Stimulated activated naive CD4-positive, alpha-beta T cell (primary cell): Measurements from ENCODE around the gene WNT8A.
A peak's percentile ranks its signal among the peaks of the same experiment; 100 is the strongest.

Experiments
- DNase-seq, 6 experiments: peaks; one replicate each; lab custom pipeline; 2025; lab: John Stamatoyannopoulos, UW

The WNT8A gene

DNA sequence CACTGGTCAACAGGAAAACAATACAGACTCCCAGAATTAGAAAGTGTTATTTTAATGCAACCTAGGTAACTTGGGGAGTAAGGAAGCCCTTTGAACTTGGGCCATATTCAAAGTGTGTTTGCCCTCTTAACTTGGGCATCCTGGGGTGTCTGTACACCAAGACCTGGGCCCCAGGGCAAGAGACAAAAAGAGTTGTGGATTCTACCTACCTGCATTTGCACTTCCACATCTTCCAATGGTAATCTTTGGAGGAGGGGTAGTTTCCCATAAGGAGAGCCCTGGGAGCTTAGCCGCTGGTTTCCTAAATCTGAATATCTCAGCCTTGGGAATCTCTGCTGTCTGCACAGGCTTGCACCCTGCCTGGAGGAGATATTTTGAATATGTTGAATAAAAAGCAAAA lies 8.5 kb downstream of the WNT8A start:
- DNase-seq: no peak

- DNase-seq: peak in 3 of 6 experiments; percentile 56 to 63 (median 61)
Observed at GRCh38 chr5:138093036-138093435, 9.2 kb downstream of the WNT8A start.

GRCh38 chr5:138095100-138095907 lies 11.5 kb downstream of the WNT8A start:
- DNase-seq: no peak

- DNase-seq: no peak
Observed at GRCh38 chr5:138096363-138096762, 12.5 kb downstream of the WNT8A start.

GRCh38 chr5:138096997-138097828 lies 13.4 kb downstream of the WNT8A start:
- no peak for DNase-seq

- DNase-seq: no peak
Observed at GRCh38 chr5:138102454-138103318, 18.9 kb downstream of the WNT8A start.

GRCh38 chr5:138103319-138103637 lies 19.4 kb downstream of the WNT8A start:
- DNase-seq: no peak

GRCh38 chr5:138105709-138106108 lies 21.9 kb downstream of the WNT8A start:
- DNase-seq: no peak

GRCh38 chr5:138107213-138107612 lies 23.4 kb downstream of the WNT8A start:
- no peak for DNase-seq

- DNase-seq: no peak
Observed at GRCh38 chr5:138109463-138110265, 25.8 kb downstream of the WNT8A start.

DNA sequence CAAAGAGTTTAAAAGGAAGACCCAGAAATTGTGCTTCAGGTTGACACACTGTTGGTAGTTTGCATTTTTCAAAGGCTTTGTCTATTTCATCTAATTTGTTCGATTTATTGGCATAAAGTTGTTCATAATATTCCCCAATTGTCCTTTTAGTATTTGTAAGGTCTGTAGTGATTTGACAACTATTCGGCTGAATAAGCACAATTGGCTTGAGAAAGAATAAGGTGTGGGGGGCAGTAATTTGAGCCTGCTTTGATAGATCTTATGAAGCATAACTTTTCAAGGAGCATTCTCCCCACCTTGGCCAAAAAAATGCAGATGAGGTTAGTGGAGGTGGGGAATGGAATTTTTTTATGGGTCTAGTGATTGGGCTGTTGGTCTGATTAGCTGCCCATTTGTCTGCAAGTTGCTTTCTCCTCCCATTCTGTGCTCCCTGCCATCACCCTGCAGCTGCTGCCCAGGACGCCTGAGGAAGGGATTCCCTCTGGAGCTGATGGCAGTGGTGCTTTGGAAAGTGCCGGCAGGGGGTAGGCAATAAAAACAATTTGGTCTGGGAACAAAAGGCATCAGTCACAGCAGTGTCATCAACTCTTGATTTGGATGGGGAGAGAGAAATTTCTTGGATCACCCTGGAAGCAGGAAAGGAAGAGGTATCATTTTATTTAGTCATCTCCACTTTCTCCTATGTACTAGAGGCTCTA lies 26.6 kb downstream of the WNT8A start:
- DNase-seq: no peak

DNA sequence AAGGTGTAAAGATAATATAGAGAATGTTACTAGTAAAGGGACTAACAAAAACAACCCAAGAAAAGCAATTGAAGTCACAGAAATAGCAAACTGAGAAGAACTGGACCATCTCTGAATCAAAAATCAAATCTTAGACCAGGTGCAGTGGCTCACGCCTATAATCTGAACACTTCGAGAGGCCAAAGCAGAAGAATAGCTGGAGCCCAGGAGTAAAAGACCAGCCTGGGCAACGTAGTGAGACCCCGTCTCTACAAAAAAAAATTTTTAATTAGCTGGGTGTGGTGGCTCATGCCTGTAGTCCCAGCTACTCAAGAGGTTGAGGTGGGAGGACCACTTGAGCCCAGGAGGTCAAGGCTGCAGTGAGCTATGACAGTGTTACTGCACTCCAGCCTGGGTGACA lies 27.3 kb downstream of the WNT8A start:
- no peak for DNase-seq

DNA sequence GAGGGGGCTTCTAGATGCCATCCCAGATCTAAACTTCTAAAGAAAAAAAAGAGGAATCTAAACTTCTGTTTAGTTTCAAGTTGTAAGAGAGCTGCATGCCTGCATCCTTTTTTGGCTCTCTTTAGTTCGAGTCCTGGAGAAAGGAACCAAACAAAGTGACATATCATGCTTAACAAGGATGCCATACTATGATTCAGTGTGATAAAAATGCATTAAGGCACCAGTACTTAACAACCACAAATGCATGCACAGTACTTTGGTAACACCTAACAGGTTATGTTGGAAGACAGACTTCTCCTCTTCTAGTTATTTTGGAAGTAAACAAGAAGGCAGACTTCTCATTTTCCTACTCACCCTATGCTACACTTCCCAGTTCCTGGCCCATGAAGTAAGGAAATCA lies 28.1 kb downstream of the WNT8A start:
- no peak for DNase-seq

GRCh38 chr5:138115254-138115653 lies 31.4 kb downstream of the WNT8A start:
- no peak for DNase-seq

DNA sequence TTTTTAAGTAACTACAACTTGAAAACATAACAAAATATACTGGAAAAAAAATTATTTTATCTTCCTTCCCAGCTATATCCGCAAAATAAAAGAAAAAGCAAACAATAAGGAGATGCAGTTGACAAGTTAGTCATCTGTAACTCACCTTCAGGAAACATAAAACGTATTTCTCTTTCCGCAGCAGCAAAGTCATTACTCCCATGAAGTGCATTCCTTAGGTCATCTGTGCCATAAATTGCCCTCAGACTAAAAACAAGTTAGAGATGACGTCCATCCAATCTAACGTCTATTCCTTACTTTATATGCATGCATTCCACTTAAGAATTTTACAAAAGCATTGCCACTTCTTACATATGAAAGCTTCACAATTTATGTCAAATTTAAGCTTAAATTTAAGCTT lies 44.5 kb downstream of the WNT8A start:
- DNase-seq: no peak

- no peak for DNase-seq
Observed at GRCh38 chr5:138129347-138129746, 45.5 kb downstream of the WNT8A start.

DNA sequence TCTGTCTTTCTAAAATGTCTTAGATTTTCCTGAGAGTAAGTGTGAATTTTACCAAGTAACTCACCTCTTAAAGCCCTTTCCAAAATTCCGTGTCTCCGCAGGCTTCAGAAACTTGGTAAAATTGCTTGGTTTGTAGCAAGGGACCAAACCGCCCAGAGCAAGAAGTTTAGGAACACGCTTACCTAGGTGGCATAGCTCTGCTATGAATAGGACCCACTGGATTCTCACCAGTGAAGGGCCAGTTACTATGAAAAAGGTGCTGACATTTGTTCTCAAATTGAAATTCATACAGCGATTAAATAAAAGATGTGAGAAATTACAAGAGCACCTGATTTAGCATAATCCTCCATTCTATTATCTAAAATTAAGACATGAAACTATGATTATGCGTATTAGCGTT lies 48.7 kb downstream of the WNT8A start:
- no peak for DNase-seq

GRCh38 chr5:138138949-138139780 lies 55.3 kb downstream of the WNT8A start, which contains the start of gene NME5:
NME5 (minus strand) TSS chr5:138139428; CDS start chr5:138138780, 648 bp downstream.
- DNase-seq: no peak

DNA sequence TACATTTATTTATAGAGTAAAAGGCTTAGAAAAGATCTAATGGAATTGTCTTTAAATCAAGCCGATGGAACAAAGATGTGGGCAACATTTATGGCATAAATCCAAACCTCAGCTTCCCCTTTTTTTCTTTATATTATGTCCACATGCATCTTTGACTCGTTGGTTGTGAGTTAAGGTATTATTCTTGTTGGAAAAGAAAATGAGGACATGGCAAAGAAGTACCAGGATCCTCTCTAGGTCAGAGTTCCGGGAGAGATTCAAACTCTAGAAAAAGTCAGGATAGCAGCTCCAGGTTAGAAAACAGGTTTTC lies 55.9 kb downstream of the WNT8A start:
- DNase-seq: no peak

DNA sequence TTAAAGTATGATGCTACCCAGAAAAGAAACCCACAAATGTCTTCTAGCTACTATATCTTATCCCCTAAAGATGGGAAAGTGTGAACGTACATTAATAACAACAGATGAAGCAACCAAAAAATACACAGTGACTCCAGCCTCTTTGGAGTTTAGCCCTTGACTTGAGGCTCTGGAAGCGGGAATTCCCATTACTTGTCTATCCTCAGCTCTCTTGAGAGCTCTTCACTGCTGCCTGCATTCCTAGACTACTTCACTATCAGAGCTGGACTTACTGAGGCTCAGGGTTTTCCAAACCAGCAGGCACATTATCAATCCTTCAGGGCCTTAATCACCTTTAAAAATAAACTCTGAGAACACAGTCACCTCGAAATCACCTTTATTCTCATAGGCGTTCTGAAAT lies 56.4 kb downstream of the WNT8A start:
- no peak for DNase-seq
